DOHH2 (cell line): ENCODE measurements around the gene ADGRL2.

Source experiments
- H3F3A ChIP-seq: fragments of 200-600 bp; sonication (generic), shearing (Covaris generic); 2 replicates; pipeline ENCODE4 v1.6.0; 2016; ENCODE audit warnings: antibody characterized with exemption, mild to moderate bottlenecking; ENCODE audit not compliant: control insufficient read depth, insufficient read depth
- H3K27ac ChIP-seq: fragments of 200-600 bp; sonication (generic); 2 replicates; pipeline ENCODE4 v1.5.1; 2014; ENCODE audit warnings: low read depth, mild to moderate bottlenecking, low read length, moderate library complexity
- H3K27me3 ChIP-seq: fragments of 200-600 bp; sonication (generic); 2 replicates; pipeline ENCODE4 v1.6.1; 2014; ENCODE audit warnings: mild to moderate bottlenecking, low read length, mixed read lengths; ENCODE audit not compliant: control insufficient read depth
- H3K36me3 ChIP-seq: fragments of 200-600 bp; sonication (generic); 2 replicates; pipeline ENCODE4 v1.6.1; 2014; ENCODE audit warnings: mild to moderate bottlenecking, low read length, moderate library complexity, mixed read lengths; ENCODE audit not compliant: control insufficient read depth
- H3K4me1 ChIP-seq: fragments of 200-600 bp; sonication (generic); 2 replicates; pipeline ENCODE4 v1.6.1; 2014; ENCODE audit warnings: mild to moderate bottlenecking, low read length, mixed read lengths; ENCODE audit not compliant: control insufficient read depth
- H3K4me2 ChIP-seq: fragments of 200-600 bp; sonication (generic); 2 replicates; pipeline ENCODE4 v1.6.0; 2014; ENCODE audit warnings: mild to moderate bottlenecking, low read length, moderate library complexity
- H3K4me3 ChIP-seq: fragments of 200-600 bp; sonication (generic); 2 replicates; pipeline ENCODE4 v1.5.1; 2014; ENCODE audit warnings: mild to moderate bottlenecking, low read length, mixed read lengths
- H3K79me2 ChIP-seq: fragments of 200-600 bp; sonication (generic); 2 replicates; pipeline ENCODE4 v1.6.1; 2014; ENCODE audit warnings: mild to moderate bottlenecking, low read length, mixed read lengths; ENCODE audit not compliant: control insufficient read depth
- H3K9me2 ChIP-seq: fragments of 200-600 bp; sonication (generic); replicated peaks from 2 replicates; pipeline ENCODE4 v1.6.1; 2014; ENCODE audit warnings: mild to moderate bottlenecking, low read length, mixed read lengths; ENCODE audit not compliant: control insufficient read depth
- H3K9me3 ChIP-seq: fragments of 200-600 bp; sonication (generic); 2 replicates; pipeline ENCODE4 v1.6.1; 2014; ENCODE audit warnings: antibody characterized with exemption, low read length, mixed read lengths; ENCODE audit not compliant: control insufficient read depth, insufficient read depth
- H4K20me1 ChIP-seq: fragments of 200-600 bp; sonication (generic); 2 replicates; pipeline ENCODE4 v1.6.0; 2014; ENCODE audit warnings: low read depth, mild to moderate bottlenecking, antibody characterized with exemption, low read length, moderate library complexity; ENCODE audit not compliant: control insufficient read depth, insufficient read depth
- CTCF ChIP-seq: fragments of 200-600 bp; sonication (generic); IDR thresholded peaks from one replicate; pipeline ENCODE4 v1.5.1; 2014; ENCODE audit warnings: antibody characterized with exemption, mild to moderate bottlenecking, low read depth, low read length; ENCODE audit not compliant: poor library complexity, severe bottlenecking
- EZH2phosphoT487 ChIP-seq: fragments of 200-600 bp; sonication (generic); IDR thresholded peaks from 2 replicates; pipeline ENCODE4 v1.6.1; 2017; ENCODE audit warnings: borderline replicate concordance, mild to moderate bottlenecking, antibody characterized with exemption, low read length, moderate library complexity, mixed read lengths

Gene ADGRL2

GRCh38 chr1:81848880-81849682 lies 48.3 kb downstream of the ADGRL2 start:
- Histone ChIP-seq H3F3A (no peaks in the 10 kb centered on the region), H3K36me3 (no peaks in the 10 kb centered on the region), H3K27ac (no peak overlapping the region), H3K4me2 (no peak overlapping the region), H3K4me1 (no peaks in the 10 kb centered on the region), H3K9me3 (no peaks in the 10 kb centered on the region), H3K79me2 (no peaks in the 10 kb centered on the region), H4K20me1 (no peaks in the 10 kb centered on the region), H3K9me2 (no peaks in the 10 kb centered on the region), H3K27me3 (no peaks in the 10 kb centered on the region), H3K4me3 (no peak overlapping the region)
- TF ChIP-seq EZH2phosphoT487, result no peak
- no peak for TF ChIP-seq CTCF

DNA sequence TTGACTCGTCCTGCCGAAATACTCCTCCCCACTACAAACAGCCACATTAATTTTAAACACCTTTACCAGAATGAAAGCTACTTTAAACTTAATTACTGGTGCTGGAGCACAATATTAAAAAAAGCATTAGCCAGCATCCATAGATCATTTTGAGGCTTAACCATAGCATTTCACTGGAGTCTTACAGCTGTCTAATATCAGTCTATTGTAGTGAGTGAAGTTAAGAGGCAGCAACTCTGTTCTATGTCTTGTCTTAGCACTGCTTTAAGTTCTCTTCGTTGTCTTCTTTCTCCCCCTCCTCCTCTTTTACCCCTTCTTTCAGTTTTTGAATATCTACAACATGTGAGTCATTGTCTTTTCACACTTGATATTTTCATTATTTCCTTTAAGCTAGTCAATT lies 49.3 kb downstream of the ADGRL2 start:
- H3K27ac ChIP-seq, result no peak overlapping the region
- H3K79me2 ChIP-seq, result no peaks in the 10 kb centered on the region
- H3K27me3 ChIP-seq, result no peaks in the 10 kb centered on the region
- H3K4me3 ChIP-seq, result no peak overlapping the region
- no peaks in the 10 kb centered on the region for H4K20me1 ChIP-seq
- TF ChIP-seq EZH2phosphoT487 (no peak), CTCF (no peak)
- H3K9me3 ChIP-seq, result no peaks in the 10 kb centered on the region
- no peaks in the 10 kb centered on the region for H3K9me2 ChIP-seq
- no peak overlapping the region for H3K4me2 ChIP-seq
- H3K4me1 ChIP-seq, result no peaks in the 10 kb centered on the region
- no peaks in the 10 kb centered on the region for H3F3A ChIP-seq
- no peaks in the 10 kb centered on the region for H3K36me3 ChIP-seq

- no peak overlapping the region for H3K27ac ChIP-seq
- H4K20me1 ChIP-seq, result no peaks in the 10 kb centered on the region
- H3K36me3 ChIP-seq, result no peaks in the 10 kb centered on the region
- no peaks in the 10 kb centered on the region for H3K79me2 ChIP-seq
- H3K4me3 ChIP-seq, result no peak overlapping the region
- H3K4me2 ChIP-seq, result no peak overlapping the region
- no peaks in the 10 kb centered on the region for H3K27me3 ChIP-seq
- no peaks in the 10 kb centered on the region for H3F3A ChIP-seq
- no peaks in the 10 kb centered on the region for H3K9me2 ChIP-seq
- TF ChIP-seq EZH2phosphoT487 (no peak), CTCF (no peak)
- H3K4me1 ChIP-seq, result no peaks in the 10 kb centered on the region
- H3K9me3 ChIP-seq, result no peaks in the 10 kb centered on the region
Measured at GRCh38 chr1:81850495-81850894, 49.8 kb downstream of the ADGRL2 start.
